Mesothelial cell of epicardium (in vitro differentiated cells): Measurements from ENCODE around the gene SYPL2. TPM values are rescaled to one million over a fixed set of nuclear protein-coding genes. Genes with fewer than 3 reads are reported as not detected.

Experiments used
- DNase-seq, 2 experiments: peaks; one replicate each; pipeline ENCODE4 v3.0.0; 2021; ENCODE audit warnings: low spot score in 2 of 2; ENCODE audit not compliant: unreplicated experiment in 2 of 2
- H3K27ac Mint-ChIP-seq: 2 replicates; pipeline ENCODE4 v1.8.0; 2021; ENCODE audit warnings: mixed read lengths
- H3K27me3 Mint-ChIP-seq: 2 replicates; pipeline ENCODE4 v1.8.0; 2021; ENCODE audit warnings: low read depth, mixed read lengths
- H3K36me3 Mint-ChIP-seq: 2 replicates; pipeline ENCODE4 v1.8.0; 2021; ENCODE audit warnings: mixed read lengths
- H3K4me1 Mint-ChIP-seq: 2 replicates; pipeline ENCODE4 v1.8.0; 2021; ENCODE audit warnings: mixed read lengths
- H3K4me3 Mint-ChIP-seq: 2 replicates; pipeline ENCODE4 v1.8.0; 2021; ENCODE audit warnings: mild to moderate bottlenecking, moderate library complexity, mixed read lengths
- H3K9me3 Mint-ChIP-seq: 2 replicates; pipeline ENCODE4 v1.8.0; 2021; ENCODE audit warnings: mixed read lengths
- CTCF ChIP-seq: fragments of 200-600 bp; sonication (generic); IDR thresholded peaks from one replicate; pipeline ENCODE4 v1.5.0; 2021; ENCODE audit warnings: antibody characterized with exemption; ENCODE audit not compliant: unreplicated experiment
- total RNA-seq: library from RNA; stranded (reverse); gene quantifications from 3 replicates; pipeline ENCODE4 v1.2.1, GENCODE V29; 2021

SYPL2 gene
- total RNA-seq, 1 donor from 2014 or later, result 0.11 TPM

GRCh38 chr1:109504974-109505373 lies 38.6 kb downstream of the SYPL2 start:
- DNase-seq, result no peak
- H3K4me3 Mint-ChIP-seq, result no peak overlapping the region
- H3K27ac Mint-ChIP-seq, result no peak overlapping the region
- no peaks in the 10 kb centered on the region for H3K9me3 Mint-ChIP-seq
- peaks cover 28% of the 10 kb centered on the region for H3K4me1 Mint-ChIP-seq
- no peaks in the 10 kb centered on the region for H3K36me3 Mint-ChIP-seq
- H3K27me3 Mint-ChIP-seq, result peaks cover 6% of the 10 kb centered on the region
- TF ChIP-seq CTCF, result no peak

- peaks cover 31% of the 10 kb centered on the region for H3K27me3 Mint-ChIP-seq
- H3K36me3 Mint-ChIP-seq, result no peaks in the 10 kb centered on the region
- H3K27ac Mint-ChIP-seq, result peak overlapping the region; percentile 10
- TF ChIP-seq CTCF, result no peak
- H3K4me3 Mint-ChIP-seq, result peak overlapping the region; percentile 76
- DNase-seq, result no peak
- H3K4me1 Mint-ChIP-seq, result peaks cover 15% of the 10 kb centered on the region
- no peaks in the 10 kb centered on the region for H3K9me3 Mint-ChIP-seq
Measured at GRCh38 chr1:109508001-109508872, 41.9 kb downstream of the SYPL2 start.

- TF ChIP-seq CTCF, result no peak
- Mint-ChIP-seq H3K36me3 (no peaks in the 10 kb centered on the region), H3K4me3 (peak overlapping the region; percentile 76), H3K4me1 (peaks cover 15% of the 10 kb centered on the region), H3K9me3 (no peaks in the 10 kb centered on the region), H3K27ac (peak overlapping the region; percentile 10), H3K27me3 (peaks cover 33% of the 10 kb centered on the region)
- no peak for DNase-seq
Measured at GRCh38 chr1:109508873-109509175, 42.5 kb downstream of the SYPL2 start.

GRCh38 chr1:109509176-109510134 lies 43.1 kb downstream of the SYPL2 start, which contains the start of gene AMIGO1:
Gene AMIGO1 (minus strand): TSS chr1:109509727. CDS start chr1:109508912, 815 bp downstream.
- Mint-ChIP-seq H3K27ac (peak within 1 kb of the TSS; percentile 64), H3K4me3 (peak within 1 kb of the TSS; percentile 77), H3K36me3 (no peaks in the 10 kb centered on the region), H3K27me3 (peaks cover 33% of the 10 kb centered on the region), H3K9me3 (no peaks in the 10 kb centered on the region), H3K4me1 (peaks cover 15% of the 10 kb centered on the region)
- peak; percentile 61 to 77 for DNase-seq
- no peak for TF ChIP-seq CTCF

- TF ChIP-seq CTCF, result no peak
- no peak overlapping the region for H3K4me3 Mint-ChIP-seq
- no peak for DNase-seq
- H3K27ac Mint-ChIP-seq, result no peak overlapping the region
- H3K27me3 Mint-ChIP-seq, result peaks cover 36% of the 10 kb centered on the region
- H3K36me3 Mint-ChIP-seq, result no peaks in the 10 kb centered on the region
- no peaks in the 10 kb centered on the region for H3K9me3 Mint-ChIP-seq
- peaks cover 20% of the 10 kb centered on the region for H3K4me1 Mint-ChIP-seq
Measured at GRCh38 chr1:109513110-109513710, 46.9 kb downstream of the SYPL2 start.
